Measurements from ENCODE around the gene RASSF5.
"Not testable (repeated sequence)": the region's sequence is repeated elsewhere in the genome, so short reads cannot be mapped to it uniquely, and the experiment has no call there.

The RASSF5 gene

DNA sequence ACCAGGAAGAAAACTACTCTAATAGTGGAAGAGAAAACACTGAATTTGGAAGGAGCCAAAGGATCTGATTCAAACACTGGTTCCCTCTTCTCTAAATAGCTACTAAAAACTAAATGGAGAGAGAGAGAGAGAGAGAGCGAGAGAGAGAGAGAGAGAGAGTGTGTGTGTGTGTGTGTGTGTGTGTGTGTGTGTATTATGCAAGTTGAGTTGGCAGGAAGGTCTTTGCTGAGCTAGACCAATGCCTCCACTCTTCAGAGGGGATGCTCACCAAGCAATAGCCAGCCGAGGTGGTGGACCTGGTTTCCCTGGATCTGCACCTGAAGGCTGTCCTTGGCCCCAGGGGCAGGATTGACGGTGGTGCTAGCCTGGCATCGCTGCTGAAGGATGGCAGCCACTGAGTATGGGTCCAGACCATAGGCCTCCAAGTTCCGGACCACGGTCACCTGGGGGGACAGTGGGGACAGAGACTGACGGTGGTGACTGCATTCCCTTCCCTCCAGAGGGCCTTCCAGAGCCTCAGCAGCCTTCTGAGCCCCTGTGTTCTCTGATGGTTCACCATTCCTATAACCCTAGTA lies 86.1 kb downstream of the RASSF5 start:
- no peak for DNase-seq

DNA sequence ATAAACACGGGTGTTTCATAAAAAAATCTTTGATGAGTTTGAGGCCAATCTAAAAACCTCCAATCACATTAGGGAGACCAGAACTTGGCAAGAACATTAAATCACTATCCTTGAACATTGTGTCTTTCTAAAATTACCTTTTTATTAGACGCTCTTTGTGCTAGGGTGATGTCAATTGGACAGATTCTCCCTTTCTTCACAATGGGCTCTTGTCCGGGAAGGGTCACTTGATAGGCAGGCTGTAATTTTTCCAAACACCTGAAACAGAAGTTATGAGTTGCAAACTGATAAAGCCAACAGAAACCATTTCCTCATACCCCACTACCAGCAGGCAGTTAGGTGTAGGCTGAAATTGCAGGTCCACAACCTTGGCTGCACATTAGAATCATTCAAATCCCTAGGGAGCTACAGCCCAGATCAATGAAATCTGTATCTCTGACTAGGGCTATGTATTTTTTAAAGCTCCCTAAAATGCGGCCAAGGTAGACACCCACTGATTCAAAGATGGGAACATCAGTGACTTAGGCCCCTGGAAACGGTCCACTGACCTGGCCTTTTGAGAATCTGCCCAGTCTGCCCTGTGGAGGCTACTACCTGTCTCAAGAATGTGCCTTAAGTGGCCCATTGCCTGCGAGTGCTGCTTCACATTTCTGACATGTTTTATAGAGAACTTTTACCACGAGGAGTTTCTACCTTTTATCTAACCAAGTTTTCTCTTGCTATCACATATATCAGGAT lies 88.4 kb downstream of the RASSF5 start:
- DNase-seq = no peak

DNA sequence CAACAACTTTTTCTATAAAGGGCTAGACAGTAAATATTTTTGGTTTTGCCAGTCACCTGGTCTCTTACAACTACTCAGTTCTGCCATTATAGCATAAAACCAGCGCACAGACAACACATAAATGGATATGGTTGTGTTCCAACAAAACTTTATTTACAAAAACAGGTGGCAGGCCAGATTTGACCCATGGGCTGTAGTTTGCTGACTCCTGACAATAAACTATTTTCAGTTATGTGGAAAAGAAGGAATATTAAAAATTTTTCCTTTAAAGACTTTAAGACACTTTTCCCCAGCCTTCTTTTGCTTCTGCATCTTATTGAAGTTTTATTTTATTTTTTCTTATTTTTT lies 89.0 kb downstream of the RASSF5 start:
- no peak for DNase-seq

DNA sequence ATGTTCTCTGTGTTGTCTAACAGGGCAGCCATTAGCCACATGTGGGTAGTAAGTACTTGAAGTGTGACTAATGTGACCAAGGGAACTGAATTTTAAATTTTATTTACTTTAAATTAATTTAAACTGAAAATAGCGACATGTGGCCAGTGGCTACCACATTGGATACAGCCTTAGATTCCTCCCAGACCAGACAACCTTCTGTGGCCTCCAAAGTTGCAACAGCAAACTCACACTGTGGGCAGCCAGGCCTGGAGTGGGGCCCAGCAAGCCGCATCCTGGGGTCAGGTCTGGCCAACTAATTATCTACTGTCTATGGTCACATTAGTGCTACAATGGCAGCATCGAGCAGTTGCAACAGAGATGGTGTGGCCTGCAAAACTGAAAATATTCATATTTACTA lies 93.2 kb downstream of the RASSF5 start:
- DNase-seq = no peak

DNA sequence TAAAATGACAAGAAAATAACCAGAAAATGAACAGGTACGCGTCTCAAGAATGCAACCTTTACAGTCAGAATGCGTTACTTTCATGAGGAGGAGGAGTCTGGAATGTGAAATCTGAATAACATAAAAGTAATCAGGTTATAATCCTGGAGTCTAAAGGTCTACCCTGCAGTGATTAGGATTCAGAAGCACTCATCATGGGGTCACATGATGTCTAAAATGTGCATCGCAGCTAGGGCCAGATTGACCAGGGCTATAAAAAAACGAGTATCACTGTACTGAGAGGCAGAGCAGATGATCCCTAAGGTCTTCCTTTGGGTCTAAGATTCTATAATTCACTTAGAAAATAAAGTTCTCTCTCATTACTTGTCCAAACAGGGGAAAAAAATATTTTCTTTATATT lies 97.5 kb downstream of the RASSF5 start:
- DNase-seq = no peak

DNA sequence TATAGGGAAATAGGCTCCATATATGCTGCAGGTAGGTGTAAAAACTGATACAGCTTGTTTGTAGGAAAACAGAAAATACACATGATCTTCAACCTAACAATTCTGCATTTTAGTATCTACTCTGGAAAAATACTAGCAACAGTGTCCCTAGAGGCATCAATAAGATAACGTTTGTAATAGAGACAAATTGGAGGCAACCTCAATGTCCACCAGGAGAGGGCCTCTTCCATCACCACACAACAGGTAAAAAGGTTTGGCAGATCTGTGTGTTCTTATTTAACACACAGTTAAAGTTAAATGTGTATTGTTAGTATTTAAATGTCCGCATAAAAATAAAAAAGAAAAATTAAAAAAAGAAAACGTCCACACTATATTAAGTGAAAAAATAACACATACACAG lies 99.5 kb downstream of the RASSF5 start:
- DNase-seq = no peak

DNA sequence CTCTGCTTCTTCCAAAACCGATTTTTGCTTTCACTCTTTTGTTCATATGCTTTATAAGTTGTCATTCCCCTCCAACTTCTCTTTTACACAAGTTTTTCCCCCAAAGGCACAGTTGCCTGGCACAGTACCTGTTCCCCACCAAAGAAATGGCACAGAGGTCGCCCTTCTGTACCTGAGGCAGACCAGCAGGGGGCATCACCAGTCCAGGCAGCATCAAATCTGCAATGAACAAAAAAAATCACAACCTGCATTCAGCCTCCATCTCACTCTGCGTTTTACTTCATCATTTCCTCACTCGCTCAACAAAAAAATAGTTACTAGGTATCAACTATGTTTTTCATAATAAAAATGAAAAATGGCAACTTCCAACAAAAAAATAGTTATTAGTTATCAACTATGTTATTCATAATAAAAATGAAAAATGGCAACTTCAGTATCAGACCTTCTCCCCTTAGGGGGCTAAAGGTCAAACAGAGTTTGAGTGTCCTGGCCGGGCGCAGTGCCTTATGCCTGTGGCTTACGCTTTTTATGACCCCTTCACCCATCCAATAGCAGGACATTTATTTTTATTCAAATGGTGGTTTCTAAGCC lies 100.9 kb downstream of the RASSF5 start:
- peak; percentile 3 for DNase-seq

DNA sequence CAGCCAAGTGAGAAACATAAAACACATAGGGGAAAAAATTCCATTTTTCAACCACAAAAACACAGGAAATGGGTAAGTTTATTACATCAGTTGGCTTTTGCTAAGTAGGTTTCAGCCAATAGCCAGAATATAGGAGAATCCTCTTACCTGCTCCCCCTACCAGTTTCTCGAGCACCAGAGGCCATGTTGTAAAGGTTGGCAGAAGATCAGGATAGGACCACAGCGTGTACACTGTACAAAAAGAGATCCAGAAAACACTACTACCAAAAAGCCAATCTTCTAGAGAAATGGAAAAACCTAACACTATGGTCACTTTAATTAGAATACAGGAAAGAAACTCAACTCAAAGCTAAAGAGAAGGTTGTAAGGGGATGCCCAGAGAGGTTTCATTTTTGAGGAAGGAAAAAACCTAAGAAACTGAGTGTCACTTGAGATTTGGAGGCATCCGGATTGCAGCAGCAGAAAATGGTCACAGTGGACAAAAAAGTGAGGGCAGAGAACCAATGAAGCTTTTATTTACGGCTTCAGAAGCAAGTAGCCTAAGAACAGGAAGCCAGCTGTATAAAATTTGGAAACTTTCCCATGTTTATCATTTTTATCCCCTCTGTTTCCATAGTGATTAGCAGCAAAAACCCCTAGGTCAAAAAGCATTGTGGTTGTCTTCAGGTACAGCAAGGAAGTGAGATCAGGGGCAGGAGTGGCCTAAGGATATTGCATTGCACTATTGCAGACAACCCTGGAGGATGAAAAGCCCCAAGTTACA lies 102.1 kb downstream of the RASSF5 start:
- no peak for DNase-seq

DNA sequence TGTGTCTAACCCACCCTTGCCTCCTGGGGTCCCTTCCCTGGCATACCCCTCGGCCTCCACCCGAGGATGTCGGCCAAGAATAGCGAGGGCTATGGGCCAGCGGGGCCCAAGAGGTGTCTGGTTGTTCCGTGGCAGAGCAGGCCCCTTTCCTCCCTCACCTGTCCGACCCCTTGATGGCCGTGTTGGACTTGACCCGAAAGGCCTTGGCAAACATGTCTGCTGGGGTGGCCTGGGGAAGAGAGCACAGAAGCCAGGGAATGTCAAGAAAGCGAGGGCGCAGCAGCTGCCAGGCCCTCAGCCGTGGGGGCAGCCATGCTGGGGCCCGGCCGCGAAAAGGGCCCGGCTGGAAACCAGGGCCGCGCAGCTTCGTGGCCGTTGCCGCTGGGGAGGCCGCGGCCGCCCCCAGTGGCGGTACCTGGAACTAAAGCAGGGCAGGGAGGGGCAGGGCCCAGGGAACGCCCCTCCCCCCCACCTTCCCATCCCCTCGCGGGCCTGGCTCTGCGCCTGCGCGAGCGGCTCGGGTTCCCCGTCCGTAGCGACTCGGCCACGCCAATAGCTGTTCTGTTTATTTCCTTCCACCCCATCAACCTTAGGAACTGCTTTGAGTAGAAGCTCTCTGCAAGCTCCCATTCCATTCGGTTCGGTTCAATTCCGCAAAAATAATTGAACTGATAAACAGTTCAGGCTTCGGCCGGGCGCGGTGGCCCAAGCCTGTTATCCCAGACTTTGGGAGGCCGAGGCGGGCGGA lies 105.0 kb downstream of the RASSF5 start, which contains the start of gene EIF2D:
Gene EIF2D, minus strand, starts transcription at position 337 of the 748 bp plus-strand sequence. Its CDS starts 123 bp downstream, at position 214.
- peak; percentile 70 for DNase-seq

DNA sequence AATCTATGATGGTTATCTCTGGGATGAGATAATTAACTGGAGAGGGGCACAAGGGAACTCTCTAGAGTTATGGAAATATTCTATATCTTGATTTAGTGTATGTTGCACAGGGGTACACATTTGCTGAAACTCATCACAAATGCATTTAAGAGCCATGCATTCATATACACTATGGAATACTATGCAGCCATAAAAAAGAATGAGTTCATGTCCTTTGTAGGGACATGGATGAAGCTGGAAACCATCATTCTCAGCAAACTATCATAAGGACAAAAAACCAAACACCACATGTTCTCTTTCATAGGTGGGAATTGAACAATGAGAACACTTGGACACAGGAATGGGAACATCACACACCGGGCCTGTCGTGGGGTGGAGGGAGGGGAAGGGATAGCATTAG lies 119.1 kb downstream of the RASSF5 start:
- DNase-seq = not testable (repeated sequence)

DNA sequence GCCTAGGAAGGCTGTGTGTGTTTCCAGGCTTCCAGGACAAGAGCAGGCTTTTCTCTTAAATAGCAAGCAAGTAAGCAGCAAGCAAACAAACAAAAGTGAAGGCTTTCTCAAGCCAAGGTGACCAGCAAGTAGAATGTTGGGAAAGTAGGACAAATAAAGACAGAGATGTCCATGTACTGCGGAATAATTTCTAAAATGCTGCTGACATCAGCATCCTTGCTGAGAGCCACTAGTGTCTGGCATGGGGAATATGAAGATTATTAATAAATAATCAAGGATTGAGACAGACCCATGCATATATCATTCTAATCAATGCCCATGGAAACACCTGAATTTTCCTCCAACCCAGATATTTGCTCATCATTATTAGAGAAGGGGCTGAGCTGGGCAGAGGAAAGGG lies 121.6 kb downstream of the RASSF5 start:
- no peak for DNase-seq

DNA sequence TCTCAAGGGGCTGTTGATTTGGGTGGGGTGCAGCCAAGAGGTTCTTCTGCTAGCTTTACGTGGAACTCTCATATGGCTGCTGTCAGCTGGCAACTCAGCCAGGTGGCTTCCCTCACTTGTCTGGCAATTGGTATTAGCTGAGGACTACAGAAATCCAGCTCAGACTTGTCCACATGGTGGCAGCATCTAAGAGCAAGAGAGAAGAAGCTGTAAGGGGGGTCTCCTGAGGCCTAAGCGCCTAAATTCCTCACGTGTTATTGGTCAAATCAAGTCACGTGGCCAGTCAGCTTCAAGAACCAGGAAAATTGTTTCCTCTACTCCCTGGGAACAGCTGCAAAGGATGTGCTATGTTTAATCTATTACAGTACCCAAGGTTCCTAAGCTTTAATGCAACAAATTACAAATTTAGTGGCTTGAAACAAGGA lies 123.8 kb downstream of the RASSF5 start:
- DNase-seq = peak; percentile 70

DNA sequence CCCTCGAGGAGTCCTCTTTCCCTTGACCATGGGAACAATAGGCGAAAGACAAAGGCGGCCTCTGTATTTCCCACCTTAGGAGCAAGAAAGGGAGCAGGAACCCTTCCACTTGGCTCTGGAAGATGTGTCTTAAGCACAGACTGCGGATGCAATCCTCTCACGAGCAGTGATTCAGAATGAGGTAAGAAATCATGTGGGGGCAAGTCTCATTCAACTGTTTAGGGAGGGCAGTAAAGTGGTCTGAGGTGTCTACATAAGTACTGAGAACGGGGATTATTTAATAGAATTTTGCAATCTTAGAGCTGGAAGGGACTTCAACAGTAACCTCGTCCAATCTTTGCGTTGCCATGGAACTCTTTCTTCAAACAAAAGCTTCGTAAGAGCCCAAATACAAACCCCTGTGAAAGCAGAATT lies 126.4 kb downstream of the RASSF5 start:
- DNase-seq = no peak

DNA sequence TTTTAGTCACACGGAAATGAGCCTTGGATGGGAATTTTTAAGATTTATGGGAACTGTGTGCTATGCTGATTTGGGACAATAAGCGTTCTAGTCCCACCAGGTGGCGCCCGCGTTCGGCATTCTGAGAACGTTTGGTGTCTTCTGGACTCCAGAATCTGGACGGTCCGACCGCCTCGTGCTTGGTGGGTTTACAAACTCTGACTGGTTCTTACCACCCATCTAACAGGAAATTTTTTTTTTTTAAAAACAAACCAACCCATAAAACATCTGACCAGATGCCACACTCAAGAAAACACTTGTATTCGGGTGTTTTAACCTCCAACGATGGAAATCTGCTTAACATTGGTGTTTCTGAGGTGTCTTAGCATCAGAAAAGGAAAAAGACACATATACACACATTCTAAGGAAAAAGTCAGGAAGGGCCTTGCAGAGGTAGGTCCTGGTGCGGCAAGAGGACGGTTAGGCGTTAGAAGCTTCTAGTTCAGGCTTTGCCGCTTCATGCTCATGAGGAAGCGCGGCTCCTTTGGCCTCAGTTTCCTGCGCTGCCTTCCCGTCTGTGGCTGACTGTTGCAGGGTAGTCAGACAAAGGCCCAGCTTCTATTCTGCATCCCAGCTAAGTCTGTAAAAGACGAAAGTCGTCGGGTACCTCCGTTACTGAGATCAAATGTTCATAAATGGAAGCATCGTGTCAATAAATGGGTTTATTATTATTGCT lies 127.2 kb downstream of the RASSF5 start:
- DNase-seq = peak; percentile 27

DNA sequence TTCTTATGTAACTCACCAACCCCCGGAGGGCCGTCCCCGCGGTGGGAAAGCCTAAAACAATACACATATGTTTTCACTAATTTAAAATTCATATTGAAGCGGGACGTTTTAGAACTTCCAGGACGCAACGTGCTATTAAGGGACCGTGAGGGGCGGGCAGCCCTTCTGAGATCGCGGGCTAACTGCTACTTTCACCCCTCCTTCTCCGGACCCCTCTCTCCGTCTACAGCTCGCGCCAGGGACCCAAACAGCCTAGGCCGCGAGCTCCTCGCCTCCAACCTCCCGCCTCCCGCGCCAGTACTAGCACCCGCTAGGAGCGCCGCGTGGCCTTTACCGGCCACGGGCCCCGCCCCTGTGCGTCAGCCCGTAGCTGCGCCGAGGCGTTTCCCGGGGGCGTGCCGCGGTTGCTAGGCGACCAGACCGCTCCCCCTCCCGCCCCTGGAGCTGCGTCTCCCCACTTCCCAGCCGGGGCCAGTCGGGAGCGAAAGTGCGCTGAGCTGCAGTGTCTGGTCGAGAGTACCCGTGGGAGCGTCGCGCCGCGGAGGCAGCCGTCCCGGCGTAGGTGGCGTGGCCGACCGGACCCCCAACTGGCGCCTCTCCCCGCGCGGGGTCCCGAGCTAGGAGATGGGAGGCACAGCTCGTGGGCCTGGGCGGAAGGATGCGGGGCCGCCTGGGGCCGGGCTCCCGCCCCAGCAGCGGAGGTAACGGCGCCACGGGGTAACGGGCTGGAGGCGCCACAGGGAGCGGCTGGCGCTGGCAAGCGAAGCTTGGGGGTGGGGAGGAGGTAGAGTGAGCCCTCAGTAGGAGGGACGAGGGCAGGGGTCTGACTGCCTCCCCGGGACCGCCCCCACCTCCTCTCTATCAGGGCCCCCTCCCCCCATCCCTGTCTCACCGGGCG lies 128.0 kb downstream of the RASSF5 start, which contains the start of gene DYRK3:
Gene DYRK3, plus strand, starts transcription at position 457 of the 898 bp plus-strand sequence. Its CDS starts 168 bp downstream, at position 625.
- peak; percentile 78 for DNase-seq

DNA sequence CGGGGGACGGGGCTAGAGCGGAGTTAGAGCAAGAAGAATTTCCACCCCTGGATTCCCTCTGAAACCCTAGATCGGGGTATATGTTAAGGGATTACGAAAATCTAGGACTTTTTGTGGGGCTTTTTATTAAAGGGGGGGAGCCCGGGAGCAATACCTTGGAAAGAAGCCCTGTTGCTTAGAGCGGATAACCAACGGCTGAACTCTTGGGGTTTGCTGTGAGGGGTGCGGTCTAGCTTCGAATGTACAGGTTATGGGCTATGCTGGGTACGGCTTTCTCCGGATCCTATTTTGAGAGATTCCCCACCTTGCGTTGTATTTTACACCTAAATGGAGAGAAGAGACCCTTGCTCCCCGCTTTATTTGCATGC lies 128.6 kb downstream of the RASSF5 start:
- DNase-seq = peak; percentile 20

DNA sequence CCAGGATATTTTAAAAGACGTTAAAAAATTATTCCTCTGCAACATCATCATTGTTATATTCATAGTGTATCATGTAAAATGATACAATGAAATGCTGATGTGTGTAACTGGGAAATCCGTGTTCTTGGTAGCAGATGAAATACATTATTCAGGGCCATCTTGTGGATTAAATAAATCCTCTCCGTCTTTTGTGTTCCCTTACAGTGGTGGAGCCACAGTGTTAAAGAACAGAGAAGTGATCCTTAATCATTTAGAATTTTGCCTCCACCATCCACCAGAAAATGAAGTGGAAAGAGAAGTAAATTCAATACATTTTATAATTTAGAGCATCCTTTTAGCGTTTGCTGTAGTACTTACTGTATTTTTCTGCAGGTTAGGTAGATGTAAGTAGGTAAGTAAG lies 129.3 kb downstream of the RASSF5 start:
- DNase-seq = no peak

DNA sequence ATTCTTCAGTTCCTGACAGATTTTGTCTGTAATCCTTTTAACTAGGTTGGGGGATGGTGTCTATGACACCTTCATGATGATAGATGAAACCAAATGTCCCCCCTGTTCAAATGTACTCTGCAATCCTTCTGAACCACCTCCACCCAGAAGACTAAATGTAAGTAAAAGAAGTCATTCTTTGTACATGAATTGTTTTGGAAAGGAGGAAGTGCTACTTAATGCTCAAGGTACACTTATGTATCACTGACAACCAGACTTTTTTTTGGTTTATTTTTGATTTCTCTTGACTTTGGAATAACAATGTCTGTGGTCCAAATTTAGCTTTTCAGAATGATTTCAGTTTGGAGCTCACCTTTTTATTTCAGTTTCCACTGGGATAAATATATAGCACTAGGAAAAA lies 130.3 kb downstream of the RASSF5 start:
- DNase-seq = no peak
